Measurements from ENCODE around the gene BTN2A1. TPM values are rescaled to one million over a fixed set of nuclear protein-coding genes. Genes with fewer than 3 reads are reported as not detected.

The BTN2A1 gene
- total RNA-seq, 1 experiment from 2014 or later = 11.2 TPM

- Histone ChIP-seq H3K4me3 (replicated peaks in 1 of 2; ENCODE audit: low read depth in 1 of 2, low read length in 2 of 2) (no peak overlapping the region), H3K27ac (ENCODE audit: low read depth, low read length) (no peak overlapping the region), H3K36me3 (ENCODE audit: control insufficient read depth in 1 of 2, insufficient read depth in 2 of 2, low read length in 2 of 2) (peaks cover 4 to 9% of the 10 kb centered on the region in 2 experiments; a peak in 2 of 4 replicates), H3K4me1 (ENCODE audit: control insufficient read depth in 1 of 2, insufficient read depth in 2 of 2, low read length in 2 of 2) (peaks cover 15 to 28% of the 10 kb centered on the region in 2 experiments), H4K20me1 (ENCODE audit: insufficient read depth) (no peaks in the 10 kb centered on the region), H3K9me3 (ENCODE audit: control insufficient read depth in 1 of 2, insufficient read depth in 1 of 2, low read depth in 1 of 2, low read length in 2 of 2) (peaks cover 0 to 6% of the 10 kb centered on the region in 2 experiments; a peak in 1 of 4 replicates), H3K9me2 (ENCODE audit: insufficient read depth) (no peaks in the 10 kb centered on the region), H2AFZ (ENCODE audit: low read depth, low read length, poor library complexity, severe bottlenecking) (no peak overlapping the region), H3K9ac (ENCODE audit: low read length) (no peak overlapping the region), H3K4me2 (ENCODE audit: low read length) (no peak overlapping the region), H3K79me2 (ENCODE audit: insufficient read depth, low read length) (no peaks in the 10 kb centered on the region), H3K27me3 (ENCODE audit: insufficient read depth, low read length) (no peaks in the 10 kb centered on the region)
- intact Hi-C loops (cut with micrococcal nuclease) = no loop called here
- ATAC-seq = no peak
- ChIA-PET RAD21 (ENCODE audit: low non-redundant PET in 1 of 2, low total read pairs in 2 of 2, uncharacterized antibody in 2 of 2, unreplicated experiment in 2 of 2) (no interaction called here), CTCF (no interaction called here), POLR2A (no interaction called here)
- no peak for TF ChIP-seq POLR2A (IDR thresholded peaks at IDR 0.05; ENCODE audit: borderline replicate concordance, extremely low read depth, insufficient read depth, insufficient read length)
- TF ChIP-seq SIN3A (IDR thresholded peaks at IDR 0.05; ENCODE audit: low read depth) = no peak
- TF ChIP-seq, protein P1, sequence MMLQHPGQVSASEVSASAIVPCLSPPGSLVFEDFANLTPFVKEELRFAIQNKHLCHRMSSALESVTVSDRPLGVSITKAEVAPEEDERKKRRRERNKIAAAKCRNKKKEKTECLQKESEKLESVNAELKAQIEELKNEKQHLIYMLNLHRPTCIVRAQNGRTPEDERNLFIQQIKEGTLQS (IDR thresholded peaks at IDR 0.05) = no peak
- no peak for TF ChIP-seq CBX3 (IDR thresholded peaks at IDR 0.05; ENCODE audit: low read depth)
- no peak for TF ChIP-seq EGR1 (IDR thresholded peaks at IDR 0.05; ENCODE audit: low read depth)
- no peak for TF ChIP-seq ELF1 (IDR thresholded peaks at IDR 0.05; ENCODE audit: borderline replicate concordance, low read depth)
- no peak for TF ChIP-seq EZH2 (IDR thresholded peaks at IDR 0.05)
- no peak for TF ChIP-seq SRF (IDR thresholded peaks at IDR 0.05; ENCODE audit: low read depth)
- no peak for TF ChIP-seq JUND (IDR thresholded peaks at IDR 0.05)
- no peak for DNase-seq (ENCODE audit: low read depth, low spot score)
- BruUV-seq (replicated peaks) = no TSS peak
Measured at GRCh38 chr6:26471970-26472369, 14.2 kb downstream of the BTN2A1 start.

GRCh38 chr6:26472549-26473290 is 15.0 kb downstream of the BTN2A1 start:
- DNase-seq (ENCODE audit: low read depth, low spot score) = no peak
- no peak overlapping the region for H3K9ac ChIP-seq (ENCODE audit: low read length)
- no peak overlapping the region for H3K4me3 ChIP-seq (replicated peaks in 1 of 2; ENCODE audit: low read depth in 1 of 2, low read length in 2 of 2)
- BruUV-seq (replicated peaks) = no TSS peak
- no peak overlapping the region for H2AFZ ChIP-seq (ENCODE audit: low read depth, low read length, poor library complexity, severe bottlenecking)
- CTCF ChIA-PET = no interaction called here
- RAD21 ChIA-PET (ENCODE audit: low non-redundant PET in 1 of 2, low total read pairs in 2 of 2, uncharacterized antibody in 2 of 2, unreplicated experiment in 2 of 2) = interaction anchor here in 1 of 2 experiments (0.5 kb wide), 1 partner anchor 9 kb away, joined by 5 read pairs; no protein-coding TSS in a partner anchor
- H3K4me1 ChIP-seq (ENCODE audit: control insufficient read depth in 1 of 2, insufficient read depth in 2 of 2, low read length in 2 of 2) = peaks cover 15 to 28% of the 10 kb centered on the region in 2 experiments
- H3K9me2 ChIP-seq (ENCODE audit: insufficient read depth) = no peaks in the 10 kb centered on the region
- intact Hi-C loops (cut with micrococcal nuclease) = no loop called here
- peak overlapping the region; percentile 61; the same call in 1 of the 2 replicates for H3K27ac ChIP-seq (ENCODE audit: low read depth, low read length)
- H3K27me3 ChIP-seq (ENCODE audit: insufficient read depth, low read length) = no peaks in the 10 kb centered on the region
- H3K4me2 ChIP-seq (ENCODE audit: low read length) = peak overlapping the region; percentile 73
- POLR2A ChIA-PET = no interaction called here
- no peaks in the 10 kb centered on the region for H4K20me1 ChIP-seq (ENCODE audit: insufficient read depth)
- ATAC-seq = no peak
- H3K9me3 ChIP-seq (ENCODE audit: control insufficient read depth in 1 of 2, insufficient read depth in 1 of 2, low read depth in 1 of 2, low read length in 2 of 2) = peaks cover 0 to 6% of the 10 kb centered on the region in 2 experiments; a peak in 1 of 4 replicates
- H3K36me3 ChIP-seq (ENCODE audit: control insufficient read depth in 1 of 2, insufficient read depth in 2 of 2, low read length in 2 of 2) = peaks cover 2 to 7% of the 10 kb centered on the region in 2 experiments; a peak in 2 of 4 replicates
- no peaks in the 10 kb centered on the region for H3K79me2 ChIP-seq (ENCODE audit: insufficient read depth, low read length)
- no peak for TF ChIP-seq ZNF274 (IDR thresholded peaks at IDR 0.05; ENCODE audit: low read depth, low read length)
- no peak for TF ChIP-seq EZH2phosphoT487 (IDR thresholded peaks at IDR 0.05; ENCODE audit: borderline replicate concordance)
- no peak for TF ChIP-seq RAD21 (IDR thresholded peaks at IDR 0.05; ENCODE audit: low read depth)
- TF ChIP-seq CTCF (IDR thresholded peaks at IDR 0.05 in 2 of 3, conservative IDR thresholded peaks at IDR 0.05 in 1 of 3; ENCODE audit: borderline replicate concordance in 1 of 3, insufficient read depth in 1 of 3, low read depth in 2 of 3, low read length in 2 of 3) = no peak
- TF ChIP-seq POLR2A (IDR thresholded peaks at IDR 0.05; ENCODE audit: borderline replicate concordance, extremely low read depth, insufficient read depth, insufficient read length) = no peak
- TF ChIP-seq SRF (IDR thresholded peaks at IDR 0.05; ENCODE audit: low read depth) = no peak
- TF ChIP-seq EZH2 (IDR thresholded peaks at IDR 0.05) = no peak
